ENCODE results near the gene EN1.

- TF ChIP-seq CTCF (IDR thresholded peaks at IDR 0.05; ENCODE audit: poor library complexity), result no peak
- TF ChIP-seq EZH2 (IDR thresholded peaks at IDR 0.05; ENCODE audit: borderline replicate concordance), result no peak
These were observed 17.3 kb downstream of the EN1 start for GRCh38 chr2:118830118-118830517.

Measured in hepatocyte (in vitro differentiated cells).